Sigmoid colon (tissue), 4 donors: Measurements from ENCODE around the gene ZMIZ1.

Source experiments
- EP300 ChIP-seq, 4 donors: sonication (generic); formaldehyde crosslinking; IDR thresholded peaks; one replicate each; pipeline ENCODE4 v1.6.1; 2017; ENCODE audit warnings: antibody characterized with exemption in 4 of 4
- POLR2A ChIP-seq, 2 donors: fragments of 450-650 bp; IDR thresholded peaks; one replicate each; pipeline ENCODE4 v1.6.1; 2016; ENCODE audit warnings: antibody characterized with exemption in 2 of 2, mild to moderate bottlenecking in 2 of 2, moderate library complexity in 2 of 2
- POLR2AphosphoS5 ChIP-seq, 4 donors: sonication (generic); formaldehyde crosslinking; IDR thresholded peaks; one replicate each; pipeline ENCODE4 v1.6.1; 2017; ENCODE audit warnings: antibody characterized with exemption in 4 of 4
- TF ChIP-seq, protein P1 (sequence below), 4 experiments: fragments of 450-650 bp in 3 of 4; fragments of 200-600 bp in 1 of 4; IDR thresholded peaks; one replicate each; pipeline ENCODE4 v1.5.1; 2016 to 2019; ENCODE audit warnings: antibody characterized with exemption in 4 of 4, mild to moderate bottlenecking in 3 of 4, moderate library complexity in 2 of 4

GRCh38 chr10:79153745-79154144, 85.0 kb downstream of the ZMIZ1 start:
- TF ChIP-seq EP300 (IDR thresholded peaks at IDR 0.05), result no peak
- TF ChIP-seq POLR2A (IDR thresholded peaks at IDR 0.05), result no peak
- TF ChIP-seq, protein P1, sequence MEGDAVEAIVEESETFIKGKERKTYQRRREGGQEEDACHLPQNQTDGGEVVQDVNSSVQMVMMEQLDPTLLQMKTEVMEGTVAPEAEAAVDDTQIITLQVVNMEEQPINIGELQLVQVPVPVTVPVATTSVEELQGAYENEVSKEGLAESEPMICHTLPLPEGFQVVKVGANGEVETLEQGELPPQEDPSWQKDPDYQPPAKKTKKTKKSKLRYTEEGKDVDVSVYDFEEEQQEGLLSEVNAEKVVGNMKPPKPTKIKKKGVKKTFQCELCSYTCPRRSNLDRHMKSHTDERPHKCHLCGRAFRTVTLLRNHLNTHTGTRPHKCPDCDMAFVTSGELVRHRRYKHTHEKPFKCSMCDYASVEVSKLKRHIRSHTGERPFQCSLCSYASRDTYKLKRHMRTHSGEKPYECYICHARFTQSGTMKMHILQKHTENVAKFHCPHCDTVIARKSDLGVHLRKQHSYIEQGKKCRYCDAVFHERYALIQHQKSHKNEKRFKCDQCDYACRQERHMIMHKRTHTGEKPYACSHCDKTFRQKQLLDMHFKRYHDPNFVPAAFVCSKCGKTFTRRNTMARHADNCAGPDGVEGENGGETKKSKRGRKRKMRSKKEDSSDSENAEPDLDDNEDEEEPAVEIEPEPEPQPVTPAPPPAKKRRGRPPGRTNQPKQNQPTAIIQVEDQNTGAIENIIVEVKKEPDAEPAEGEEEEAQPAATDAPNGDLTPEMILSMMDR (IDR thresholded peaks at IDR 0.05), result no peak
- peak in 3 of 4 donors; percentile 14 to 29 (median 28) for TF ChIP-seq POLR2AphosphoS5 (IDR thresholded peaks at IDR 0.05)
